HepG2 (cell line): ENCODE measurements around the gene MAPKAPK3.

Source experiments
- EP300 ChIP-seq, 3 experiments: sonication (generic) in 1 of 3; formaldehyde crosslinking in 1 of 3; IDR thresholded peaks; 2 replicates each; pipeline versions ENCODE4 v1.5.1 to v1.6.1; 2011 to 2020; ENCODE audit warnings: low read depth in 2 of 3, low read length in 2 of 3, borderline replicate concordance in 1 of 3, improper control_type of control experiment in 1 of 3, mild to moderate bottlenecking in 1 of 3, missing genetic modification reagents in 1 of 3, moderate library complexity in 1 of 3
- EZH2 ChIP-seq: conservative IDR thresholded peaks from 2 replicates; pipeline ENCODE4 v1.6.1; 2012; ENCODE audit warnings: mild to moderate bottlenecking, low read depth, low read length, moderate library complexity
- MAFF ChIP-seq: IDR thresholded peaks from 2 replicates; pipeline ENCODE4 v1.6.1; 2011; ENCODE audit warnings: low read depth, low read length, improper control_type of control experiment
- MAZ ChIP-seq, 2 experiments: sonication (generic) in 1 of 2; formaldehyde crosslinking in 1 of 2; IDR thresholded peaks; 2 replicates each; pipeline versions ENCODE4 v1.5.0 to v1.6.1; 2012 to 2020; ENCODE audit warnings: low read depth in 2 of 2, mild to moderate bottlenecking in 2 of 2, borderline replicate concordance in 1 of 2, improper control_type of control experiment in 1 of 2, low read length in 1 of 2, missing genetic modification reagents in 1 of 2, moderate library complexity in 1 of 2
- POLR2AphosphoS5 ChIP-seq: IDR thresholded peaks from 2 replicates; pipeline ENCODE4 v1.6.1; 2012; ENCODE audit warnings: low read depth, low read length
- SMAD9 ChIP-seq: sonication (generic); formaldehyde crosslinking; IDR thresholded peaks from 2 replicates; pipeline ENCODE4 v1.5.1; 2020; ENCODE audit warnings: mild to moderate bottlenecking, missing genetic modification reagents
- ZNF614 ChIP-seq: IDR thresholded peaks from 2 replicates; pipeline ENCODE4 v1.6.1; 2018; ENCODE audit warnings: missing biosample characterization, missing genetic modification reagents, inconsistent platforms, borderline replicate concordance
- ZNF776 ChIP-seq: sonication (generic); formaldehyde crosslinking; IDR thresholded peaks from 2 replicates; pipeline ENCODE4 v1.4.0; 2020; ENCODE audit warnings: mild to moderate bottlenecking, missing genetic modification reagents
- TF ChIP-seq, protein P1 (sequence below): sonication (generic); formaldehyde crosslinking; IDR thresholded peaks from 2 replicates; pipeline ENCODE4 v1.4.0; 2020; ENCODE audit warnings: mild to moderate bottlenecking, missing genetic modification reagents, borderline replicate concordance
- TF ChIP-seq, protein P2 (sequence below): sonication (generic); formaldehyde crosslinking; IDR thresholded peaks from 2 replicates; pipeline ENCODE4 v1.9.0; 2022; ENCODE audit warnings: missing genetic modification reagents, mild to moderate bottlenecking, borderline replicate concordance
- TF ChIP-seq, protein P3 (sequence below): sonication (generic); formaldehyde crosslinking; IDR thresholded peaks from 2 replicates; pipeline ENCODE4 v1.4.0; 2020; ENCODE audit warnings: mild to moderate bottlenecking, missing genetic modification reagents
- TF ChIP-seq, protein P4 (sequence below): sonication (generic); formaldehyde crosslinking; IDR thresholded peaks from 2 replicates; pipeline ENCODE4 v1.5.0; 2020; ENCODE audit warnings: mild to moderate bottlenecking, low read depth, missing genetic modification reagents, borderline replicate concordance

DNA sequence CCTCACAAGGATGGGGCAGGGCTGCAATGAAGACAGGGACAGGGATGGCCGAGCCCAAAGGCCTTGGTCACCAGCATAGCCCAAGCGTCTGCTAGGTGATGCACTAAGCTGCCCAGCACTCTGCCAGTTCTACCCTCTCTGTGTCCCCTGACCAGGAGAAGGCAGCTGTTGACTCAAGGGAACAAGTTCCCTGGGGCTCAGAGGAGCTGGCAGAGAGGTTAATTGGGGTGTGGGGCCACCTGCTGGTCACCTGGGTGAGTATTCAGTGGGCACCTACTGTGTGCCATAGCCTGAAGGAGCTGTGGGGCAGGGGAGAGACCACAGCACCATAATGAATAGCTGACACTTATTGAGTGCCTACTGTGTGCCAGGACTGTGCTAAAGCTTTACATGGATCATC lies 35.8 kb downstream of the MAPKAPK3 start:
- TF ChIP-seq MAZ (IDR thresholded peaks at IDR 0.05; ENCODE audit: borderline replicate concordance, low read depth, low read length) = no peak
- no peak for TF ChIP-seq MAZ (CRISPR knock-in tag; IDR thresholded peaks at IDR 0.05; ENCODE audit: low read depth)
- TF ChIP-seq SMAD9 = no peak
- no peak for TF ChIP-seq POLR2AphosphoS5
- TF ChIP-seq, protein P1, sequence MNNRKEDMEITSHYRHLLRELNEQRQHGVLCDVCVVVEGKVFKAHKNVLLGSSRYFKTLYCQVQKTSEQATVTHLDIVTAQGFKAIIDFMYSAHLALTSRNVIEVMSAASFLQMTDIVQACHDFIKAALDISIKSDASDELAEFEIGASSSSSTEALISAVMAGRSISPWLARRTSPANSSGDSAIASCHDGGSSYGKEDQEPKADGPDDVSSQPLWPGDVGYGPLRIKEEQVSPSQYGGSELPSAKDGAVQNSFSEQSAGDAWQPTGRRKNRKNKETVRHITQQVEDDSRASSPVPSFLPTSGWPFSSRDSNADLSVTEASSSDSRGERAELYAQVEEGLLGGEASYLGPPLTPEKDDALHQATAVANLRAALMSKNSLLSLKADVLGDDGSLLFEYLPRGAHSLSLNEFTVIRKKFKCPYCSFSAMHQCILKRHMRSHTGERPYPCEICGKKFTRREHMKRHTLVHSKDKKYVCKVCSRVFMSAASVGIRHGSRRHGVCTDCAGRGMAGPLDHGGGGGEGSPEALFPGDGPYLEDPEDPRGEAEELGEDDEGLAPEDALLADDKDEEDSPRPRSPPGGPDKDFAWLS = no peak
- no peak for TF ChIP-seq EZH2
- no peak for TF ChIP-seq ZNF776
- TF ChIP-seq, protein P2, sequence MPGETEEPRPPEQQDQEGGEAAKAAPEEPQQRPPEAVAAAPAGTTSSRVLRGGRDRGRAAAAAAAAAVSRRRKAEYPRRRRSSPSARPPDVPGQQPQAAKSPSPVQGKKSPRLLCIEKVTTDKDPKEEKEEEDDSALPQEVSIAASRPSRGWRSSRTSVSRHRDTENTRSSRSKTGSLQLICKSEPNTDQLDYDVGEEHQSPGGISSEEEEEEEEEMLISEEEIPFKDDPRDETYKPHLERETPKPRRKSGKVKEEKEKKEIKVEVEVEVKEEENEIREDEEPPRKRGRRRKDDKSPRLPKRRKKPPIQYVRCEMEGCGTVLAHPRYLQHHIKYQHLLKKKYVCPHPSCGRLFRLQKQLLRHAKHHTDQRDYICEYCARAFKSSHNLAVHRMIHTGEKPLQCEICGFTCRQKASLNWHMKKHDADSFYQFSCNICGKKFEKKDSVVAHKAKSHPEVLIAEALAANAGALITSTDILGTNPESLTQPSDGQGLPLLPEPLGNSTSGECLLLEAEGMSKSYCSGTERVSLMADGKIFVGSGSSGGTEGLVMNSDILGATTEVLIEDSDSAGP (CRISPR knock-in tag) = no peak
- TF ChIP-seq, protein P3, sequence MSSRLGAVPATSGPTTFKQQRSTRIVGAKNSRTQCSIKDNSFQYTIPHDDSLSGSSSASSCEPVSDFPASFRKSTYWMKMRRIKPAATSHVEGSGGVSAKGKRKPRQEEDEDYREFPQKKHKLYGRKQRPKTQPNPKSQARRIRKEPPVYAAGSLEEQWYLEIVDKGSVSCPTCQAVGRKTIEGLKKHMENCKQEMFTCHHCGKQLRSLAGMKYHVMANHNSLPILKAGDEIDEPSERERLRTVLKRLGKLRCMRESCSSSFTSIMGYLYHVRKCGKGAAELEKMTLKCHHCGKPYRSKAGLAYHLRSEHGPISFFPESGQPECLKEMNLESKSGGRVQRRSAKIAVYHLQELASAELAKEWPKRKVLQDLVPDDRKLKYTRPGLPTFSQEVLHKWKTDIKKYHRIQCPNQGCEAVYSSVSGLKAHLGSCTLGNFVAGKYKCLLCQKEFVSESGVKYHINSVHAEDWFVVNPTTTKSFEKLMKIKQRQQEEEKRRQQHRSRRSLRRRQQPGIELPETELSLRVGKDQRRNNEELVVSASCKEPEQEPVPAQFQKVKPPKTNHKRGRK = no peak
- TF ChIP-seq ZNF614 (CRISPR knock-in tag) = no peak
- TF ChIP-seq, protein P4, sequence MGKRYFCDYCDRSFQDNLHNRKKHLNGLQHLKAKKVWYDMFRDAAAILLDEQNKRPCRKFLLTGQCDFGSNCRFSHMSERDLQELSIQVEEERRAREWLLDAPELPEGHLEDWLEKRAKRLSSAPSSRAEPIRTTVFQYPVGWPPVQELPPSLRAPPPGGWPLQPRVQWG (CRISPR knock-in tag) = no peak
- TF ChIP-seq EP300 (IDR thresholded peaks at IDR 0.05; ENCODE audit: low read depth in 2 of 2, low read length in 2 of 2) = no peak
- TF ChIP-seq EP300 (CRISPR knock-in tag; IDR thresholded peaks at IDR 0.05; ENCODE audit: borderline replicate concordance) = no peak
- no peak for TF ChIP-seq MAFF
